T-helper 22 cell (primary cell): Measurements from ENCODE around the gene DNER.

Source experiments
- DNase-seq: peaks from one replicate; pipeline ENCODE4 v3.0.0-alpha.2; 2020; ENCODE audit warnings: low read depth

DNER gene

DNA sequence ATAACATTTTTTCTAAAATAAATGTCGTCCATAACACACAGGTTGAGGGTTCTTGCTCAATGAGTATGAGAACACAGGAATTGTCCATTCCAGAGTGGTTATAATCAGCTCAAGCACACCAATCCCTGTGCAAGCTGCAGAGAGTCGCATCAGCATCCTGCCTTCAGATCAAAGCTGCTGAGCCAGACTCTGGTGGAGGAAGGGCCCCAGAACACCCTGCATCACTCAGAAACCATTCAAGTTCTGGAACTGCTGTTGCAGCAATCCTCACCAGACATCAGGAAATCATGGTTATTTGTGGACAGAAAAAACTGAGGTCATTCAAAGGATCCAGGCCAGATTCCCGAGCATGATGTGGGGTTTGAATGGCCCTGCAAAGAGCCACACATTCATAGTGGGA, 44.5 kb downstream of the DNER start:
- no peak for DNase-seq

GRCh38 chr2:229666811-229667210, 47.5 kb downstream of the DNER start:
- no peak for DNase-seq

- no peak for DNase-seq
These were observed 49.2 kb downstream of the DNER start for GRCh38 chr2:229665158-229665557.

DNA sequence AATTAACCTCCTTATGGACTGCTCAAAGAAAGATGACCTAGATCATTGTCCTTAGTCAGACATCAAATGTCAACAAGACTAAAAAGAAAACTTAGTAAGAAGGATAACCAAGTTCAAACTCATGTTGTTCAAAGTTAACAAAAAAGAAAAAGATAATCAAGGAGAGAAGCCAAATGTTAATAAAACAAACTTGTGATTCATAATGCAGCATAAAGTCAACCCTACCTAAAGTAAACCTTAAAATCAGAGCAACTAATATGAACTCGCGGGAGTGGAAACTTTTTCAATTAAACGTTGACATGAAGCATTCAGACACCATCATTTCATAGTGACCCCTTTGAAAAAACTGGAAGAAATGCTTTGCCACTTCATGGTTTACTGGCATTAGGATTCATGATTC, 52.9 kb downstream of the DNER start:
- DNase-seq: no peak

- no peak for DNase-seq
These were observed 53.4 kb downstream of the DNER start for GRCh38 chr2:229660951-229661350.

DNA sequence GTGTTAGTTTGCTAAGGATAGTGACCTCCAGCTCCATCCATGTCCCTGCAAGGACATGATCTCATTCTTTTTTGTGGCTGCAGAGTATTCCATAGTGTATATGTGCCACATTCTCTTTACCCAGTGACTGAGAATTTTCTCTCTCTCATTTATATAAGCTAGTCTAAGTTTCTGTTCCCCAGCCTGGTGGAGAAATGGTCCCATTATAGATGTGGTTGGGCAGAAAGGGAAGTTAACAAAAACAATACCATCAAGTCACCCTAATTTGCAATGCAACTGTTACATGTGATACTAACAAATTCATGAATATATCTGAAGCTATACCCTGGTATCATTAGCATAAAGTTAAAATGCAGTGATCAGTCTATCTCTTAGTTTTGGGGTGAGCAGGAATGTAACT, 54.0 kb downstream of the DNER start:
- no peak for DNase-seq

DNA sequence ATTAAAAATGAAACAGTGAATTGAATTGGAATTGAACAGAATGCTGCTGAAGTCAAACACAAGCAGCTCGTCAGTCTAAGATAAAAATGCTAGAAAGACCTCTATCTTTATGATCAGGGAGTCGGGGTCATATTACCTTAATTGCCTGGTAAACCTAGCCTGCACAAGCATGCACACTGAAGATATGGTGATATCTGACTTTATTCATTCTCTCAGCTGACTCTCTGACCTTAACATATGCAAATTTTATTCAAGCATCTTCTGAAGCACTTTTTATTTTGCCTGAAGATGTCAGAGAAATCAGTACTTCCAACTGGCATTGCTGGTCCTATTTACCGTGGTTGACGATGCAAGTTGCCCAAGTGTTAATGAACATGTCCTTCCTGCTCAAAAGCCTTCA, 56.4 kb downstream of the DNER start:
- DNase-seq: no peak

GRCh38 chr2:229654437-229654836, 59.9 kb downstream of the DNER start:
- DNase-seq: no peak

DNA sequence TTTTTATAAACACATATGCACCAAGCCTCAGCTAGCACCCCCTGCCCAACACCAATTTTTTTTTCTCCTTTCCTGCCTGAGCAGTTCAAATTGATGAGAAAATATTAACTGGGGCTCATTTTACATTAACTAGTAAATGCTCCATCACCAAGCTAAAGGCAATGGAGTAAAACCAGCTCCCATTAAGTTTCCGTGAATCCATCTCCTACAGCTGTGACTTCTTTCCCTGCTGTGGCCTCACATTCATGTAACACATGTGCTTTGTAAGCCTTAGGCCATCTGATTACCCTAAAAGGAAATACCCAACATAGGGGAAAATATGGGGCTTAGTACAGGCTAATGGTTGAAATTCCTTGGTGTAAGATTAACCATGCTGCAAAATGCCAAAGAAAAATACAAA, 60.8 kb downstream of the DNER start:
- no peak for DNase-seq

DNA sequence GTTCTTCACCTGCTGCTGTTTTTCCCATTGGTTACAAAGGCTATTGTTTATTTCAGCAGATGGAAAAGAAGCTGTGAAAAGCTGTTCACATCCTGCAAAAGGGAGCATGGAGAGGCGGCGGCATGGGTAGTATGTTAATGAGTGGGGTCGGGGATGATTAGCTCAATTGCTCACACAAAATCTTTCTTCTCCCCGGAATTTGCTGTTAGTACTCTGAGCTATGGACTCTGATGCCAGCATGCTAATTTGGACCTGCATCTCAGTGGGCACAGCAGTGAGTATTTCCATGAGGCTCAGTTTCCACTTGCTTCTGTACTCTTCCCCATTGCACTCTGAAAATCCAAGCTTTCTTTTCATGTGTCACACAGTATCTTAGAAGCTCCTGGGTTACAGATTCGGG, 61.6 kb downstream of the DNER start:
- DNase-seq: no peak

DNA sequence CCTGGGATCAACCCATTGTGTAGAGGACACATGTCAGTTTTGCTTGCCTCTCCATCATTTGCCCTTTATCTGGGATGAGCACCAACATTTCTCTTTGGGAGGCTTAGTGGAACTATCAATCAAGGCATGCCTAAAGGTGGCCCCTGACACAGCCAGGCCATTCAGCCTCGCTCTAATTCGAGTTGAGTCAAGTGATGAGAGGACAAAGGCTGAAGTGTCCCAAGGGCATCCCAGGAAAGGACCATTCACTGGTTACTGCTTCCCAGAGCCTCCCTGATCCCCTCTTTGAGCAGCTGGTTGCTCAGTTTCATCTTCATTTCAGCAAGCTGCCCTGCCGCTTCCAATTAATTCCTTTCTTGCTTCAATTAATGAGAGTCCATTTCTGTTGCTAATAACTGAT, 63.5 kb downstream of the DNER start:
- no peak for DNase-seq

DNA sequence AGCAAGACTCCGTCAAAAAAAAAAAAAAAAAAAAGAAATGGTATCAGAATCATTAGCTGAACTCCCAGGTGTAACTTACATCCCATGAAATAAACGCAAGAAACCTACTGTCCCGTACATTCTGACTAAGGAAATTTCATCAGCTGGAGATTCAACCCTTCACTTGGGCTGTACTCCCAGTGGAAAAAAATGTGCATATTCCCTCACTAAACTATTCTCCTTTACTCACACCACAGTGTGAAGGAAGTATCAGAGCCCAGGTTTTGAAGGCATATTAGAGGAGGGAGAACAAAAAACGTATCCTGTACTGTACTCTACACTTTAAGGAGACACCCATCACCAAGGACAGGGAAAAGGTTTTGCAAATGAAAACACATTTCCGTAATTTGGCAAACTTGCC, 64.3 kb downstream of the DNER start:
- no peak for DNase-seq

GRCh38 chr2:229646186-229646723, 68.1 kb downstream of the DNER start:
- no peak for DNase-seq

- no peak for DNase-seq
These were observed 72.0 kb downstream of the DNER start for GRCh38 chr2:229642371-229642770.

DNA sequence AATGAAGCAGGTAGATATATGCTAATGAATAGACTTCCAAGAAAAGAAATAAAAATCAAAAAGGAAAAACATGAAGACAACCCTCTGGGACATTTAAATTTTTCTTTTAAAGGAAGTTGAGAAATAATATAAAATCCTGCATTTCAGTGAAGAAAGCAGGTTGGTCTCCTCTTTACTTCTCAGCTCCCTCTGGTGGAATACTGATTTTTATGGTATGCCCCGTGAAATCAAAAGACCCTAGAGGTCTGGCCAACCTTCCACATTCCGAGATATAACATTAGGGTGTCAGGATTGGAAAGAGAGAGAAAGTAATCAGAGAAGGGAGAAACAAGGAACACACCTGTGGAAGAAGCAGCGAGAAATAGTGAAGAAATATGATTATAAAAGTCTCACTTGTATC, 72.7 kb downstream of the DNER start:
- no peak for DNase-seq

- DNase-seq: no peak
These were observed 73.7 kb downstream of the DNER start for GRCh38 chr2:229640636-229641035.

DNA sequence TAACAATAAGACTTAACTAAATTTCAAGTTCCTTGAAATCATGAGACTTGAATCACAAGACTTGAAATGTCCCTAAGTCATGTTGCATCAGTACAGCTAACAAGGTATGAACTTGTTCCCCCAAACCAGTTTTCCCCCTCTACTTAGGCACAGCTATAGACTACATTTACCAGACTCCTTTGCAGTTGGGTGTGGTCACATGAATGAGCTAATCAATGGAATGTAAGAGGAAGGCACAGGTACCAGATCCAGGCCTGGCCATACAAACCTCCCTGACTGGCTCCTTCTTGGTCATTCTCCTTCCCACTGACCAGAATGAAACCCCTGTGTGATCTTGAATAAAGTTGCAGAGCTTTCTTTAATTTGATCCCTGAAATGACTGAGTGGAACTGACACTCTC, 77.8 kb downstream of the DNER start:
- no peak for DNase-seq

GRCh38 chr2:229635371-229635680, 79.0 kb downstream of the DNER start:
- DNase-seq: no peak

DNA sequence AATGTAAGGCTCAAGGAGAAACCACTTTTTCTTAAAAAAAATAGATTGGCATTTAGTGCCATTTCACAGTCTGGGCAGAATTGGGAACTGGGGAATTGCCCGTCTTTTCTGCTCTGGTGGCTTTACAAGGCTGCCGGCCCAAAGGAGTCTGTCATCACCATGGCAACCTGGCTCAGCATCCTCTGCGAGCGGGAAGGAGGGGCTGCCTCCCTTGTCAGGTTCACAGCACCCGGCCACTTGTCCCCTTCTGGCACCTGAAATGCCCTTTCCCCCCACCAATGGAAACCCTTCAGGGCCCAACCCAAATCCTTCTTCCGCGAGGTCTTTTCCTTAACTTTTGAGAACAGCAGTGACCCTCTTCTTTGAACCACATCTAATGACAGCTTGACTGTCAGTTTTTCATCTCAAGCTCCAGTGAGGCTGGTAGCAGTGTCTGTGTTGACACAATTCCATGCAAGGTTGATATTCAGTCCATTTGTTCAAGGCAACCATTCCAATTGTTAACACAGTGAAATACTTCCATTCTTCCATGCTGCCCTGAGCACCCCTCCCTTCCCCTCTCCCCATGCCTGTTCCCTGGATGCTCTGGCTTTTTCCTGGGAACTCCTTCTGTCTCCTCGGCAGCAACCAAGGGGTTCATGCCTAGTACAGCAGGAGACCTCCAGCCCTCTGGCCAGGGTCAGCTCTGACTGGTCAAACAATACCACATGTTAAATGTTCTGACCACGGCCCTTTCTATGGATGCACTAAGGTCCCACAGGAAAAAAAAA, 79.6 kb downstream of the DNER start:
- DNase-seq: no peak

DNA sequence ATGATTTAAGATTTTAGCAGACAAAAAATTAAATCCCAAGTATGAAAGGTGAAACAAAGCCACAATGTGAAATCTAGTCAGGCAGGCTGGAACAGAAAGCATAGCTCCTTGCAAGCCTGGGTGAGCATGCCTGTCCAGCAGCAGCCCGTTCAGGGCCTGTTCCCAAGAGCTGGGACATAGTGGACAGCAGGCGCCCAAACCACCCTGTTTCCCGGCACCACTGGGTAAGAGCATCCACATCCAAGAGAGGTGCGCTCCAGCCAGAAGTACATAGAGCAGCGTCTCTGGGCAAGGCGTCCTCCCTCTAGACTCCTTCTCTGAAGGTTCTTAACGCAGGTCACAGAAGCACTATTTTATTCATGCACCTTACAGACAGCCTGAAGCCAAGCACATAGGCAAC, 80.8 kb downstream of the DNER start:
- DNase-seq: no peak

DNA sequence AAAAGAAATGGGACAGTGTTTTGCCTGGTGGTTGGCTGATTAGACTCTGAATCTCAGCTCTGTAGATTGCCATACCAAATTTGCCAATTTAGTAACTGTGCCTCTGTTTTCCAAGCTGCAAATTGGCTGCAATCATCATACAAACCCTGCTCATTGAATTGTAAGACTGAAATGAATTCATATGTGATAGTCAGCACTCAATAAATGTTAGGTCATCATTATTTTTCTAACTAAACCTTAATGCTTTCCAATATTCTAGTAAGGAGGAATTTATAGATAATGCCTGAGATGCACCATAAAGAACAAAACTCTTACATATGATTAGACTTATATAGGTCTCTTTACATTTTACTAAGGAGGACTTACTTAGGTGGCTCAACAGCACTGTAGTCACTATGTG, 85.3 kb downstream of the DNER start:
- DNase-seq: no peak

GRCh38 chr2:229627728-229628127, 86.6 kb downstream of the DNER start:
- no peak for DNase-seq

GRCh38 chr2:229622495-229623355, 91.6 kb downstream of the DNER start:
- no peak for DNase-seq

DNA sequence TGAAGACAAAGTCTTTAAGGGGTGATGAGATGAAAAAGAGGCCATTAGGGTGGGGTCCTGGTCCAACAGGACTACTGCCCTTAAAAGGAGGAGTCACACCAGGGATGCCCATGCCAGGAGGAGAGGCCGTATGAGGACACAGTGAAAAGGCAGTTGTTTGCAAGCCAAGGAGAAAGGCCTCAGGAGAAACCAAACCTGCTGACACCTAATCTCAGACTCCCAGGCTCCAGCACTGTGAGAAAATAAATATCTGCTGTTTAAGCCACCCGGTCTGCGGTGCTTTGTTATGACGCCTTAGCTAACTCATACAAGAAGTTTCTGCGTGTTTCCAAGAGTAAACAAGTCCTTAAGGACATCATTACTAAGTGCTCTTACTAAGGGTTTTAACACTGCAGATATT, 93.6 kb downstream of the DNER start:
- no peak for DNase-seq
